Liver (tissue), 9 donors: ENCODE measurements around the gene C19orf53. TPM values are rescaled to one million over a fixed set of nuclear protein-coding genes. Genes with fewer than 3 reads are reported as not detected.

Experiments
- DNase-seq: peaks from one replicate; pipeline ENCODE4 v3.0.0-alpha.2; 2017; ENCODE audit warnings: low spot score
- H3K27ac ChIP-seq, 2 donors: one replicate each; pipeline ENCODE4 v1.7.0; 2013; ENCODE audit warnings: inconsistent platforms in 2 of 2, low read length in 2 of 2, control low read depth in 1 of 2, low read depth in 1 of 2, mild to moderate bottlenecking in 1 of 2
- H3K27me3 ChIP-seq, 4 donors: one replicate each; pipeline versions ENCODE4 v1.6.1 to v1.7.0; 2013; ENCODE audit warnings: low read length in 3 of 4, inconsistent platforms in 1 of 4, mild to moderate bottlenecking in 1 of 4, moderate library complexity in 1 of 4; ENCODE audit not compliant: control insufficient read depth in 4 of 4, insufficient read depth in 4 of 4
- H3K36me3 ChIP-seq, 4 donors: one replicate each; pipeline versions ENCODE4 v1.6.1 to v1.7.0; 2013; ENCODE audit warnings: low read length in 3 of 4, mild to moderate bottlenecking in 3 of 4, low read depth in 1 of 4, moderate library complexity in 1 of 4; ENCODE audit not compliant: control insufficient read depth in 4 of 4, insufficient read depth in 3 of 4
- H3K4me1 ChIP-seq, 4 donors: one replicate each; pipeline versions ENCODE4 v1.6.1 to v1.7.0; 2013; ENCODE audit warnings: low read length in 3 of 4, mild to moderate bottlenecking in 3 of 4, moderate library complexity in 1 of 4; ENCODE audit not compliant: control insufficient read depth in 4 of 4, insufficient read depth in 4 of 4
- H3K4me3 ChIP-seq, 3 donors: one replicate each; pipeline versions ENCODE4 v1.6.1 to v1.7.0; 2013; ENCODE audit warnings: low read length in 3 of 3, control low read depth in 1 of 3, low read depth in 1 of 3, mild to moderate bottlenecking in 1 of 3
- H3K9ac ChIP-seq, 2 donors: one replicate each; pipeline ENCODE4 v1.7.0; 2013; ENCODE audit warnings: low read length in 2 of 2, mild to moderate bottlenecking in 2 of 2, moderate library complexity in 2 of 2, control low read depth in 1 of 2, low read depth in 1 of 2
- H3K9me3 ChIP-seq, 4 donors: one replicate each; pipeline versions ENCODE4 v1.6.1 to v1.7.0; 2013; ENCODE audit warnings: low read length in 3 of 4; ENCODE audit not compliant: control insufficient read depth in 4 of 4
- CTCF ChIP-seq: fragments of 150-350 bp; IDR thresholded peaks from 2 replicates; pipeline ENCODE4 v1.5.1; 2017; ENCODE audit warnings: improper control_type of control experiment, low read depth, low read length; ENCODE audit not compliant: missing input control
- FOXA1 ChIP-seq: IDR thresholded peaks from 2 replicates; pipeline ENCODE4 v1.6.1; 2016; ENCODE audit warnings: antibody characterized with exemption
- FOXA2 ChIP-seq: IDR thresholded peaks from 2 replicates; pipeline ENCODE4 v1.6.1; 2016; ENCODE audit warnings: antibody characterized with exemption
- GABPA ChIP-seq, 2 donors: IDR thresholded peaks in 1 of 2; conservative IDR thresholded peaks in 1 of 2; 2 replicates each; pipeline ENCODE4 v1.6.1; 2016; ENCODE audit warnings: antibody characterized with exemption in 2 of 2, mild to moderate bottlenecking in 1 of 2, moderate library complexity in 1 of 2
- HNF4G ChIP-seq: IDR thresholded peaks from 2 replicates; pipeline ENCODE4 v1.6.1; 2016; ENCODE audit warnings: antibody characterized with exemption
- MAX ChIP-seq: IDR thresholded peaks from 2 replicates; pipeline ENCODE4 v1.6.1; 2016; ENCODE audit warnings: antibody characterized with exemption
- NR2F2 ChIP-seq: IDR thresholded peaks from 2 replicates; pipeline ENCODE4 v1.6.1; 2016; ENCODE audit warnings: antibody characterized with exemption
- RAD21 ChIP-seq, 2 donors: IDR thresholded peaks; 2 replicates each; pipeline ENCODE4 v1.6.1; 2016; ENCODE audit warnings: antibody characterized with exemption in 2 of 2, mild to moderate bottlenecking in 2 of 2
- REST ChIP-seq: IDR thresholded peaks from 2 replicates; pipeline ENCODE4 v1.6.1; 2016; ENCODE audit warnings: antibody characterized with exemption, mild to moderate bottlenecking
- RXRA ChIP-seq, 2 donors: IDR thresholded peaks; 2 replicates each; pipeline ENCODE4 v1.6.1; 2017 to 2018; ENCODE audit warnings: antibody characterized with exemption in 2 of 2, mild to moderate bottlenecking in 1 of 2
- SP1 ChIP-seq: IDR thresholded peaks from 2 replicates; pipeline ENCODE4 v1.6.1; 2018; ENCODE audit warnings: antibody characterized with exemption, mild to moderate bottlenecking
- TAF1 ChIP-seq: conservative IDR thresholded peaks from 2 replicates; pipeline ENCODE4 v1.6.1; 2016; ENCODE audit warnings: antibody characterized with exemption, mild to moderate bottlenecking
- YY1 ChIP-seq: IDR thresholded peaks from 2 replicates; pipeline ENCODE4 v1.6.1; 2016; ENCODE audit warnings: antibody characterized with exemption, mild to moderate bottlenecking
- ZBTB33 ChIP-seq: IDR thresholded peaks from 2 replicates; pipeline ENCODE4 v1.6.1; 2016; ENCODE audit warnings: antibody characterized with exemption
- WGBS: extraction: QIAGEN DNeasy Blood & Tissue Kit; methylation state at CpG from one replicate; pipeline ENCODE4 v1.1.7; 2013; 5-methylcytosine and 5-hydroxymethylcytosine counted together
- polyA plus RNA-seq, 2 donors: library from polyadenylated mRNA; stranded (reverse) in 1 of 2; unstranded in 1 of 2; fragments of 200-250 nt in 1 of 2; fragments of >200 nt in 1 of 2; fragmentation: Nextera tagmentation in 1 of 2; extraction: Ambion mirVana in 1 of 2; gene quantifications; one replicate each; pipeline versions ENCODE4 v1.2.1 to v1.2.3, GENCODE V29; 2013 to 2015
- total RNA-seq, 2 donors: library from RNA; depleted of rRNA; stranded (reverse); fragments of >200 nt; gene quantifications; one replicate each; pipeline ENCODE4 v1.2.3, GENCODE V29; 2014
- donor health status: healthy.
- donor health status: healthy.
- donor health status: healthy.
- donor health status: healthy.
- donor health status: healthy.

Gene C19orf53
- total and polyA plus RNA-seq, 4 donors = 18.5 to 88.5 (median 59.5) TPM

GRCh38 chr19:13756210-13756609, 18.0 kb upstream of the C19orf53 start (continued):
- TF ChIP-seq REST = no peak
- TF ChIP-seq HNF4G = no peak
- no peak for TF ChIP-seq RAD21 (IDR thresholded peaks at IDR 0.05)
- TF ChIP-seq MAX = no peak
- no peak for TF ChIP-seq RXRA (IDR thresholded peaks at IDR 0.05)

- no peak for DNase-seq
- no peaks in the 10 kb centered on the region for H3K9me3 ChIP-seq
- H3K4me1 ChIP-seq = no peaks in the 10 kb centered on the region
- no peaks in the 10 kb centered on the region for H3K27me3 ChIP-seq
- no peak for TF ChIP-seq MAX
- no peak for TF ChIP-seq YY1
- no peak for TF ChIP-seq SP1
- TF ChIP-seq HNF4G = no peak
- TF ChIP-seq TAF1 = no peak
- no peak for TF ChIP-seq RAD21 (IDR thresholded peaks at IDR 0.05)
- TF ChIP-seq FOXA2 = no peak
- no peak for TF ChIP-seq NR2F2
- TF ChIP-seq REST = no peak
- TF ChIP-seq CTCF = no peak
- no peak for TF ChIP-seq ZBTB33
- TF ChIP-seq GABPA (IDR thresholded peaks at IDR 0.05 in 1 of 2, conservative IDR thresholded peaks at IDR 0.05 in 1 of 2) = no peak
- TF ChIP-seq FOXA1 = no peak
- no peak overlapping the region for H3K4me3 ChIP-seq
- H3K9ac ChIP-seq = no peak overlapping the region
- H3K36me3 ChIP-seq = peaks cover 24 to 70% (median 37%) of the 10 kb centered on the region in 4 donors
- H3K27ac ChIP-seq = no peak overlapping the region
- 89% methylated on average over 15 of the region's 15 CpGs for WGBS
Measured at GRCh38 chr19:13757805-13758772, 16.2 kb upstream of the C19orf53 start.
